HepG2 (cell line): ENCODE measurements around the gene TPRN. TPM values are rescaled to one million over a fixed set of nuclear protein-coding genes. Genes with fewer than 3 reads are reported as not detected.

Experiments used
- ADNP ChIP-seq: sonication (generic); formaldehyde crosslinking; IDR thresholded peaks from 2 replicates; pipeline ENCODE4 v1.4.0; 2020; ENCODE audit warnings: missing genetic modification reagents
- ASH2L ChIP-seq: fragments of 300-600, 200-600 bp; sonication (generic); IDR thresholded peaks from 2 replicates; pipeline ENCODE4 v1.7.0; 2017; ENCODE audit warnings: low read depth, mild to moderate bottlenecking, moderate library complexity, mixed read lengths, low read length; ENCODE audit not compliant: insufficient read length
- HNRNPH1 ChIP-seq: fragments of 200-400 bp; formaldehyde crosslinking; optimal IDR thresholded peaks from 2 replicates; pipeline ENCODE3; 2017; ENCODE audit warnings: mild to moderate bottlenecking, low read depth, low read length
- KDM6A ChIP-seq: IDR thresholded peaks from 2 replicates; pipeline ENCODE4 v1.6.1; 2016; ENCODE audit warnings: low read depth
- NR1H2 ChIP-seq: sonication (generic); formaldehyde crosslinking; IDR thresholded peaks from 2 replicates; pipeline ENCODE4 v1.8.1; 2022; ENCODE audit warnings: low read depth, missing genetic modification reagents, borderline replicate concordance
- SRY ChIP-seq: sonication (generic); formaldehyde crosslinking; IDR thresholded peaks from 2 replicates; pipeline ENCODE4 v1.8.0; 2022; ENCODE audit warnings: mild to moderate bottlenecking, missing genetic modification reagents
- TOPORS ChIP-seq: sonication (generic); formaldehyde crosslinking; IDR thresholded peaks from 2 replicates; pipeline ENCODE4 v1.8.0; 2023; ENCODE audit warnings: mild to moderate bottlenecking, missing genetic modification reagents
- ZNF225 ChIP-seq: sonication (generic); formaldehyde crosslinking; IDR thresholded peaks from 2 replicates; pipeline ENCODE4 v1.4.0; 2020; ENCODE audit warnings: mild to moderate bottlenecking, missing genetic modification reagents
- ZNF232 ChIP-seq: sonication (generic); formaldehyde crosslinking; IDR thresholded peaks from 2 replicates; pipeline ENCODE4 v1.4.0; 2020; ENCODE audit warnings: missing genetic modification reagents, borderline replicate concordance
- ZNF605 ChIP-seq: sonication (generic); formaldehyde crosslinking; IDR thresholded peaks from 2 replicates; pipeline ENCODE4 v1.8.0; 2022; ENCODE audit warnings: mild to moderate bottlenecking, missing genetic modification reagents
- polyA plus RNA-seq, 8 experiments: library from polyadenylated mRNA; depleted of rRNA in 3 of 8; stranded (reverse) in 7 of 8; unstranded in 1 of 8; fragments of >200 nt; fragmentation: Illumina TruSeq in 4 of 8; extraction: Trizol in 4 of 8; gene quantifications; 2 replicates each; pipeline versions ENCODE4 v1.2.1 to v1.2.3, GENCODE V29; 2011 to 2016; ENCODE audit warnings: low read depth in 4 of 8, missing spikeins in 1 of 8, mixed read lengths in 1 of 8; ENCODE audit not compliant: insufficient read depth in 1 of 8
- total RNA-seq, 5 experiments: library from RNA; depleted of rRNA; stranded (reverse); fragments of >200 nt; fragmentation: Illumina TruSeq; extraction: Trizol; gene quantifications; 2 replicates each; pipeline ENCODE4 v1.2.3, GENCODE V29; 2016; ENCODE audit warnings: low read depth in 1 of 5
- TF ChIP-seq, protein P1 (sequence below): IDR thresholded peaks from 2 replicates; pipeline ENCODE4 v1.6.1; 2016; ENCODE audit warnings: missing genetic modification reagents, missing compliant biosample characterization
- TF ChIP-seq, protein P2 (sequence below): sonication (generic); formaldehyde crosslinking; IDR thresholded peaks from 2 replicates; pipeline ENCODE4 v1.5.1; 2020; ENCODE audit warnings: mild to moderate bottlenecking, missing genetic modification reagents, moderate library complexity
- TF ChIP-seq, protein P3 (sequence below), 2 experiments: IDR thresholded peaks; 2 replicates each; pipeline ENCODE4 v1.6.1; 2011 to 2012; ENCODE audit warnings: low read length in 2 of 2, borderline replicate concordance in 1 of 2, low read depth in 1 of 2, mild to moderate bottlenecking in 1 of 2, moderate library complexity in 1 of 2
- TF ChIP-seq, protein P4 (sequence below): sonication (generic); formaldehyde crosslinking; IDR thresholded peaks from 2 replicates; pipeline ENCODE4 v1.4.0; 2020; ENCODE audit warnings: missing genetic modification reagents
- TF ChIP-seq, protein P5 (sequence below): IDR thresholded peaks from 2 replicates; pipeline ENCODE4 v1.6.1; 2016; ENCODE audit warnings: low read depth
- TF ChIP-seq, protein P6 (sequence below): sonication (generic); formaldehyde crosslinking; conservative IDR thresholded peaks from 2 replicates; pipeline ENCODE4 v1.4.0; 2020; ENCODE audit warnings: missing genetic modification reagents
- TF ChIP-seq, protein P7 (sequence below): sonication (generic); formaldehyde crosslinking; IDR thresholded peaks from 2 replicates; pipeline ENCODE4 v1.5.0; 2020; ENCODE audit warnings: mild to moderate bottlenecking, missing genetic modification reagents

TPRN gene
- total and polyA plus RNA-seq, 2 of the 13 experiments (the other 11 are each of a cell fraction or from before 2014, with no cell fraction given), result 10.1 to 19.2 TPM

DNA sequence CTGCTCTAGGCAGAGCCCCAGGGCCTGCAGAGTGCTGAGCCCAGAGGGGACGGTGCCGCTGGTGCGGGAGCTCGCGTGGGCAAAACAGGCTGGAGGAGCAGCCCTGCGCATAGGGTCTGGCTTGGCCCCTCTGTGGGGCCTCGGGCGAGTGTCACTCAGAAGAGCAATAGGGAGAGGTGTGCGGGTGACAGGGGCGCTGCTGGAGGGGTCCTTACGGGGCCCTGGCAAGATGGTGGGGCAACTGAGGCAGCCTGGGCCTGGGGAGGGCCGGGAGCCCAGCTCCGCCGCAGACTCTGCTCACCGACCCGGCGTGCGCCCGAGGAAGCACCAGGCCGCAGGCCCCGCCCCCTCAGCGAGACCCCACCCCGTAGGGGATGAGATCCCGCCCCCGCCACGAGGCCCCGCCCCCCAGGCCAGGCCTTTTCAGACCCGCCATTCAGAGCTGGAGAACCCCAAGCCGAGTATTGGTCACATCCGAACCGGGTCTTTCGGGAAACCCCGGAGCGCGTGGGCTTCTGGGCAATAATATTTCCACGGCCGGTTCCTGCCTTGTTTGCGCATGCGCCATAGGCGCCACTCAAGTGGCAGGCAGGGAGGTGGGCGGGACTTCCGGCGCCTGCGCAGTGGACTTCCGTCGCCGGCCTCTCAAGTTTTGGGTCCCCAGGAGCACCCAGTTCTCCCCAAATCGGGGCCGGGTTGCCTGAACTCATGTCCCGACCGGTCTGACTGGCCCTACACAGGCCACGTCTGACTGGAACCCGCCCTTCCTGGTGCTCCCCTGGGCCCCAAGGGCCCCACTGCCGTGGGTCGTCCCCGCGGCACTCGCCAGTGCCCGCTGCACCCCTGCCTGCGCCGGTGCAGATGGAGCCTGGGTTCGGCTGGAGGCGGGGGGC, 22.8 kb upstream of the TPRN start (continued):
- TF ChIP-seq, protein P1, sequence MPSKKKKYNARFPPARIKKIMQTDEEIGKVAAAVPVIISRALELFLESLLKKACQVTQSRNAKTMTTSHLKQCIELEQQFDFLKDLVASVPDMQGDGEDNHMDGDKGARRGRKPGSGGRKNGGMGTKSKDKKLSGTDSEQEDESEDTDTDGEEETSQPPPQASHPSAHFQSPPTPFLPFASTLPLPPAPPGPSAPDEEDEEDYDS (CRISPR knock-in tag), result peak; percentile 55
- TF ChIP-seq HNRNPH1, result no peak
- no peak for TF ChIP-seq NR1H2 (CRISPR knock-in tag)
- TF ChIP-seq ZNF225 (CRISPR knock-in tag), result no peak
- TF ChIP-seq, protein P2, sequence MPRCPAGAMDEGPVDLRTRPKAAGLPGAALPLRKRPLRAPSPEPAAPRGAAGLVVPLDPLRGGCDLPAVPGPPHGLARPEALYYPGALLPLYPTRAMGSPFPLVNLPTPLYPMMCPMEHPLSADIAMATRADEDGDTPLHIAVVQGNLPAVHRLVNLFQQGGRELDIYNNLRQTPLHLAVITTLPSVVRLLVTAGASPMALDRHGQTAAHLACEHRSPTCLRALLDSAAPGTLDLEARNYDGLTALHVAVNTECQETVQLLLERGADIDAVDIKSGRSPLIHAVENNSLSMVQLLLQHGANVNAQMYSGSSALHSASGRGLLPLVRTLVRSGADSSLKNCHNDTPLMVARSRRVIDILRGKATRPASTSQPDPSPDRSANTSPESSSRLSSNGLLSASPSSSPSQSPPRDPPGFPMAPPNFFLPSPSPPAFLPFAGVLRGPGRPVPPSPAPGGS (CRISPR knock-in tag), result no peak; the same call in 1 of the 2 replicates
- TF ChIP-seq ADNP (CRISPR knock-in tag), result no peak
- no peak for TF ChIP-seq TOPORS (CRISPR knock-in tag)
- TF ChIP-seq ASH2L, result peak; percentile 38
- TF ChIP-seq KDM6A, result no peak
- TF ChIP-seq, protein P3, sequence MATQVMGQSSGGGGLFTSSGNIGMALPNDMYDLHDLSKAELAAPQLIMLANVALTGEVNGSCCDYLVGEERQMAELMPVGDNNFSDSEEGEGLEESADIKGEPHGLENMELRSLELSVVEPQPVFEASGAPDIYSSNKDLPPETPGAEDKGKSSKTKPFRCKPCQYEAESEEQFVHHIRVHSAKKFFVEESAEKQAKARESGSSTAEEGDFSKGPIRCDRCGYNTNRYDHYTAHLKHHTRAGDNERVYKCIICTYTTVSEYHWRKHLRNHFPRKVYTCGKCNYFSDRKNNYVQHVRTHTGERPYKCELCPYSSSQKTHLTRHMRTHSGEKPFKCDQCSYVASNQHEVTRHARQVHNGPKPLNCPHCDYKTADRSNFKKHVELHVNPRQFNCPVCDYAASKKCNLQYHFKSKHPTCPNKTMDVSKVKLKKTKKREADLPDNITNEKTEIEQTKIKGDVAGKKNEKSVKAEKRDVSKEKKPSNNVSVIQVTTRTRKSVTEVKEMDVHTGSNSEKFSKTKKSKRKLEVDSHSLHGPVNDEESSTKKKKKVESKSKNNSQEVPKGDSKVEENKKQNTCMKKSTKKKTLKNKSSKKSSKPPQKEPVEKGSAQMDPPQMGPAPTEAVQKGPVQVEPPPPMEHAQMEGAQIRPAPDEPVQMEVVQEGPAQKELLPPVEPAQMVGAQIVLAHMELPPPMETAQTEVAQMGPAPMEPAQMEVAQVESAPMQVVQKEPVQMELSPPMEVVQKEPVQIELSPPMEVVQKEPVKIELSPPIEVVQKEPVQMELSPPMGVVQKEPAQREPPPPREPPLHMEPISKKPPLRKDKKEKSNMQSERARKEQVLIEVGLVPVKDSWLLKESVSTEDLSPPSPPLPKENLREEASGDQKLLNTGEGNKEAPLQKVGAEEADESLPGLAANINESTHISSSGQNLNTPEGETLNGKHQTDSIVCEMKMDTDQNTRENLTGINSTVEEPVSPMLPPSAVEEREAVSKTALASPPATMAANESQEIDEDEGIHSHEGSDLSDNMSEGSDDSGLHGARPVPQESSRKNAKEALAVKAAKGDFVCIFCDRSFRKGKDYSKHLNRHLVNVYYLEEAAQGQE (IDR thresholded peaks at IDR 0.05; ENCODE audit: borderline replicate concordance in 1 of 2, low read depth in 1 of 2, low read length in 2 of 2), result no peak
- TF ChIP-seq, protein P4, sequence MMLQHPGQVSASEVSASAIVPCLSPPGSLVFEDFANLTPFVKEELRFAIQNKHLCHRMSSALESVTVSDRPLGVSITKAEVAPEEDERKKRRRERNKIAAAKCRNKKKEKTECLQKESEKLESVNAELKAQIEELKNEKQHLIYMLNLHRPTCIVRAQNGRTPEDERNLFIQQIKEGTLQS (CRISPR knock-in tag), result no peak; the same call in 1 of the 2 replicates
- no peak for TF ChIP-seq ZNF232 (CRISPR knock-in tag)
- TF ChIP-seq, protein P5, sequence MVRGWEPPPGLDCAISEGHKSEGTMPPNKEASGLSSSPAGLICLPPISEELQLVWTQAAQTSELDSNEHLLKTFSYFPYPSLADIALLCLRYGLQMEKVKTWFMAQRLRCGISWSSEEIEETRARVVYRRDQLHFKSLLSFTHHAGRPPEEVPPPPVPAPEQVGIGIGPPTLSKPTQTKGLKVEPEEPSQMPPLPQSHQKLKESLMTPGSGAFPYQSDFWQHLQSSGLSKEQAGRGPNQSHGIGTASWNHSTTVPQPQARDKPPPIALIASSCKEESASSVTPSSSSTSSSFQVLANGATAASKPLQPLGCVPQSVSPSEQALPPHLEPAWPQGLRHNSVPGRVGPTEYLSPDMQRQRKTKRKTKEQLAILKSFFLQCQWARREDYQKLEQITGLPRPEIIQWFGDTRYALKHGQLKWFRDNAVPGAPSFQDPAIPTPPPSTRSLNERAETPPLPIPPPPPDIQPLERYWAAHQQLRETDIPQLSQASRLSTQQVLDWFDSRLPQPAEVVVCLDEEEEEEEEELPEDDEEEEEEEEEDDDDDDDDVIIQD (CRISPR knock-in tag), result no peak
- TF ChIP-seq, protein P6, sequence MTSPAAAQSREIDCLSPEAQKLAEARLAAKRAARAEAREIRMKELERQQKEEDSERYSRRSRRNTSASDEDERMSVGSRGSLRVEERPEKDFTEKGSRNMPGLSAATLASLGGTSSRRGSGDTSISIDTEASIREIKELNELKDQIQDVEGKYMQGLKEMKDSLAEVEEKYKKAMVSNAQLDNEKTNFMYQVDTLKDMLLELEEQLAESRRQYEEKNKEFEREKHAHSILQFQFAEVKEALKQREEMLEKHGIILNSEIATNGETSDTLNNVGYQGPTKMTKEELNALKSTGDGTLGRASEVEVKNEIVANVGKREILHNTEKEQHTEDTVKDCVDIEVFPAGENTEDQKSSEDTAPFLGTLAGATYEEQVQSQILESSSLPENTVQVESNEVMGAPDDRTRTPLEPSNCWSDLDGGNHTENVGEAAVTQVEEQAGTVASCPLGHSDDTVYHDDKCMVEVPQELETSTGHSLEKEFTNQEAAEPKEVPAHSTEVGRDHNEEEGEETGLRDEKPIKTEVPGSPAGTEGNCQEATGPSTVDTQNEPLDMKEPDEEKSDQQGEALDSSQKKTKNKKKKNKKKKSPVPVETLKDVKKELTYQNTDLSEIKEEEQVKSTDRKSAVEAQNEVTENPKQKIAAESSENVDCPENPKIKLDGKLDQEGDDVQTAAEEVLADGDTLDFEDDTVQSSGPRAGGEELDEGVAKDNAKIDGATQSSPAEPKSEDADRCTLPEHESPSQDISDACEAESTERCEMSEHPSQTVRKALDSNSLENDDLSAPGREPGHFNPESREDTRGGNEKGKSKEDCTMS (CRISPR knock-in tag), result no peak
- TF ChIP-seq, protein P7, sequence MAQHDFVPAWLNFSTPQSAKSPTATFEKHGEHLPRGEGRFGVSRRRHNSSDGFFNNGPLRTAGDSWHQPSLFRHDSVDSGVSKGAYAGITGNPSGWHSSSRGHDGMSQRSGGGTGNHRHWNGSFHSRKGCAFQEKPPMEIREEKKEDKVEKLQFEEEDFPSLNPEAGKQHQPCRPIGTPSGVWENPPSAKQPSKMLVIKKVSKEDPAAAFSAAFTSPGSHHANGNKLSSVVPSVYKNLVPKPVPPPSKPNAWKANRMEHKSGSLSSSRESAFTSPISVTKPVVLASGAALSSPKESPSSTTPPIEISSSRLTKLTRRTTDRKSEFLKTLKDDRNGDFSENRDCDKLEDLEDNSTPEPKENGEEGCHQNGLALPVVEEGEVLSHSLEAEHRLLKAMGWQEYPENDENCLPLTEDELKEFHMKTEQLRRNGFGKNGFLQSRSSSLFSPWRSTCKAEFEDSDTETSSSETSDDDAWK (CRISPR knock-in tag), result no peak
- TF ChIP-seq SRY (CRISPR knock-in tag), result no peak
- TF ChIP-seq ZNF605 (CRISPR knock-in tag), result 0 out of 2 replicates have a peak, but pooled peaks have one; percentile 14
